CD4-positive, alpha-beta T cell (primary cell): Measurements from ENCODE around the gene IKZF1. TPM values are rescaled to one million over a fixed set of nuclear protein-coding genes. Genes with fewer than 3 reads are reported as not detected.

Experiments used
- ATAC-seq: fragments of 200-7000 bp; cut with Tn5 transposase; one replicate; pipeline ENCODE4 v1.10.0; 2022; ENCODE audit warnings: mild to moderate bottlenecking; ENCODE audit not compliant: poor library complexity
- CTCF ChIA-PET: fragments of 350-600 bp; sonication (Branson Sonifier 250); formaldehyde crosslinking; loops from one replicate; lab custom pipeline; 2021; ENCODE audit warnings: antibody characterized with exemption, inconsistent platforms; lab: Charles Lee
- POLR2A ChIA-PET: fragments of 350-600 bp; sonication (Branson Sonifier 250); formaldehyde crosslinking; loops from one replicate; lab custom pipeline; 2021; ENCODE audit warnings: antibody characterized with exemption, inconsistent platforms; lab: Charles Lee
- DNase-seq, 14 experiments: peaks; one replicate each; pipeline ENCODE4 v3.0.0-alpha.2; 2013 to 2020; ENCODE audit warnings: mixed read lengths in 2 of 14
- H3K27ac ChIP-seq, 2 donors: one replicate each; pipeline versions ENCODE4 v1.5.1 to v1.7.0; 2013; ENCODE audit warnings: low read length in 2 of 2, low read depth in 1 of 2, mild to moderate bottlenecking in 1 of 2
- H3K27me3 ChIP-seq, 2 experiments: 1 replicate in 1 of 2; 2 replicates in 1 of 2; pipeline versions ENCODE4 v1.6.1 to v1.7.0; 2013; ENCODE audit warnings: low read length in 2 of 2, control low read depth in 1 of 2, mild to moderate bottlenecking in 1 of 2, moderate library complexity in 1 of 2; ENCODE audit not compliant: insufficient read depth in 2 of 2, control insufficient read depth in 1 of 2
- H3K36me3 ChIP-seq: one replicate; pipeline ENCODE4 v1.6.1; 2013; ENCODE audit warnings: low read length, control low read depth; ENCODE audit not compliant: insufficient read depth
- H3K4me1 ChIP-seq: one replicate; pipeline ENCODE4 v1.6.1; 2013; ENCODE audit warnings: low read length, control low read depth; ENCODE audit not compliant: insufficient read depth
- H3K4me3 ChIP-seq: one replicate; pipeline ENCODE4 v1.5.1; 2013; ENCODE audit warnings: mild to moderate bottlenecking, low read length, moderate library complexity
- H3K9me3 ChIP-seq, 2 experiments: 1 replicate in 1 of 2; 2 replicates in 1 of 2; pipeline versions ENCODE4 v1.6.1 to v1.7.0; 2013; ENCODE audit warnings: low read length in 2 of 2, mild to moderate bottlenecking in 2 of 2, control low read depth in 1 of 2, moderate library complexity in 1 of 2; ENCODE audit not compliant: control insufficient read depth in 1 of 2, insufficient read depth in 1 of 2
- H3K27ac Mint-ChIP-seq: one replicate; pipeline ENCODE4 v1.8.0; 2020; ENCODE audit warnings: mixed read lengths
- H3K27me3 Mint-ChIP-seq: one replicate; pipeline ENCODE4 v1.8.0; 2021; ENCODE audit warnings: mixed read lengths
- H3K36me3 Mint-ChIP-seq: one replicate; pipeline ENCODE4 v1.8.0; 2021; ENCODE audit warnings: low read depth, mixed read lengths
- H3K4me1 Mint-ChIP-seq: one replicate; pipeline ENCODE4 v1.8.0; 2021; ENCODE audit warnings: low read depth, mixed read lengths
- H3K4me3 Mint-ChIP-seq: one replicate; pipeline ENCODE4 v1.8.0; 2020; ENCODE audit warnings: mild to moderate bottlenecking, mixed read lengths
- H3K9me3 Mint-ChIP-seq: one replicate; pipeline ENCODE4 v1.8.0; 2020; ENCODE audit warnings: mixed read lengths
- CTCF ChIP-seq: fragments of 200-600 bp; IDR thresholded peaks from one replicate; pipeline ENCODE4 v1.8.0; 2022; ENCODE audit warnings: antibody characterized with exemption, mild to moderate bottlenecking
- intact Hi-C, 2 experiments: fragments of 100-400 bp; cut with DNase I in 1 of 2; cut with micrococcal nuclease in 1 of 2; formaldehyde crosslinking; loops; one replicate each; pipeline versions ENCODE4 v1.15.1 to v1.9.0; 2023 to 2025; cut with DNase I, micrococcal nuclease
- total RNA-seq, 174 experiments: library from RNA in 2 of 174; stranded (reverse) in 2 of 174; gene quantifications; one replicate each; pipeline ENCODE4 v1.2.3 and lab custom pipeline; 2021 to 2026

Gene IKZF1
- total RNA-seq, 2 experiments from 2014 or later: 297 to 300 TPM

DNA sequence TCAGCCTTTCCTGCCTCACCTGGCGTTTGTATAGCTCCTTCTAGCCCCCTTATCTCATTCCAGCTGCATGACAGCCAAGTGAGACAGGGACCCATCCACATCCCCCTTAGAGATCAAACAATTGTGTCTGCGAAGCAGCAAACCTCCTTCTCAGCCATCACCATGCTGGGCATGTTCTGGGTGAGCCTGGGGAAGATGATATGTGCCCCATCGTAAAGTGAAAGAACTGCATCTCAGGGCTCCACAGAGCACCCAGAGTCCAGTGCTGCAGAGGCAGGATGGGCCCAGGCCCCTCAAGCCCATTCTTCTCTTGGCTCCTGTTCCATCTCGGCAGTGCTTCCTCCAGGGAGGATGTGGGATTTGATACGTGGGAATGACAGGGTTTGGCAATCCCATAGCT is 102.4 kb downstream of the IKZF1 start:
- H3K4me3 ChIP-seq: no peak overlapping the region
- H3K9me3 Mint-ChIP-seq: no peaks in the 10 kb centered on the region
- DNase-seq (no peak), ATAC-seq (no peak)
- peaks cover 53% of the 10 kb centered on the region for H3K4me1 ChIP-seq
- peaks cover 35% of the 10 kb centered on the region for H3K36me3 Mint-ChIP-seq
- H3K9me3 ChIP-seq: no peaks in the 10 kb centered on the region
- TF ChIP-seq CTCF: no peak
- peak overlapping the region; percentile 79 for H3K27ac Mint-ChIP-seq
- H3K27me3 Mint-ChIP-seq: no peaks in the 10 kb centered on the region
- ChIA-PET CTCF (interaction anchor here (1.2 kb wide), 1 partner anchor 11 kb away, joined by 3 read pairs; no protein-coding TSS in a partner anchor), POLR2A (interaction anchor here (0.6 to 1.5 kb wide), 6 partner anchors 9 to 201 kb away, joined by 3 to 6 read pairs (median 3); no protein-coding TSS in a partner anchor)
- H3K27me3 ChIP-seq: no peaks in the 10 kb centered on the region
- intact Hi-C loops: no loop called here
- no peak overlapping the region for H3K4me3 Mint-ChIP-seq
- peak overlapping the region in 1 of 2 donors; percentile 37 for H3K27ac ChIP-seq
- peaks cover 73% of the 10 kb centered on the region for H3K4me1 Mint-ChIP-seq
- H3K36me3 ChIP-seq: peaks cover 25% of the 10 kb centered on the region

GRCh38 chr7:50409856-50410745 is 105.6 kb downstream of the IKZF1 start:
- Mint-ChIP-seq H3K4me1 (peaks cover 48% of the 10 kb centered on the region), H3K4me3 (no peak overlapping the region)
- CTCF ChIA-PET: no interaction called here

DNA sequence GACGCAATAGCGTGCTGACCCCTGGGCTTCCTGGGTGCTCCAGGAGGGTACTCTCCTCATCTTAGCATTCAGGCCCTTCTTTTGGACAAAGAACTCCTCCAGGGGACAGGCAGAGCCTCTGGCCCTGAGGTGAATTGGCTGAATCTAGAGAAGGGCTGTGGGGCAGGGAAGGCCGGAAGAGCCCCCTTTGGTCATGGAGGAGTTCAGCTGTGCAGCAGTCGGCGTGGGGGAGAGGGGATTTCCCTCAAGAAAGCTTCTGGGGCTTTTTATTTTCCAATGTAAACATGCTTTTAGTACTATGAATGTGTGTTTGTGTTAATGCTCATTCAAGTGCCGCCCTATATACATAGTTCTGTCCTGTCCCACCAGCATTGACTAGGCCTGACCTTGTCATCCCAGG is 106.8 kb downstream of the IKZF1 start:
- H3K36me3 Mint-ChIP-seq: peaks cover 7% of the 10 kb centered on the region
- no peak for ATAC-seq
- Histone ChIP-seq H3K4me3 (no peak overlapping the region), H3K9me3 (no peaks in the 10 kb centered on the region), H3K27me3 (no peaks in the 10 kb centered on the region), H3K4me1 (peaks cover 51% of the 10 kb centered on the region), H3K27ac (no peak overlapping the region), H3K36me3 (no peaks in the 10 kb centered on the region)
- ChIA-PET CTCF (no interaction called here), POLR2A (interaction anchor here (0.7 to 2.1 kb wide), 3 partner anchors 19 to 90 kb away, joined by 3 to 6 read pairs (median 3); no protein-coding TSS in a partner anchor)
- intact Hi-C loops: no loop called here
- H3K27me3 Mint-ChIP-seq: no peaks in the 10 kb centered on the region
- no peak for TF ChIP-seq CTCF
- H3K27ac Mint-ChIP-seq: no peak overlapping the region
- DNase-seq: no peak
- H3K4me3 Mint-ChIP-seq: no peak overlapping the region
- H3K9me3 Mint-ChIP-seq: no peaks in the 10 kb centered on the region
- peaks cover 48% of the 10 kb centered on the region for H3K4me1 Mint-ChIP-seq

More at GRCh38 chr7:50409856-50410745, 105.6 kb downstream of the IKZF1 start:
- H3K4me1 ChIP-seq: peaks cover 52% of the 10 kb centered on the region
- no peaks in the 10 kb centered on the region for H3K27me3 Mint-ChIP-seq
- H3K27ac Mint-ChIP-seq: peak overlapping the region; percentile 66
- intact Hi-C loops: no loop called here
- H3K27me3 ChIP-seq: no peaks in the 10 kb centered on the region
- peak; percentile 26 for ATAC-seq
- H3K36me3 Mint-ChIP-seq: peaks cover 8% of the 10 kb centered on the region
- H3K9me3 ChIP-seq: no peaks in the 10 kb centered on the region
- TF ChIP-seq CTCF: no peak
- POLR2A ChIA-PET: interaction anchor here (2.1 kb wide), 1 partner anchor 18 kb away, joined by 6 read pairs; no protein-coding TSS in a partner anchor
- H3K9me3 Mint-ChIP-seq: no peaks in the 10 kb centered on the region
- H3K36me3 ChIP-seq: no peaks in the 10 kb centered on the region
- no peak overlapping the region for H3K27ac ChIP-seq
- no peak overlapping the region for H3K4me3 ChIP-seq
- DNase-seq: peak in 2 of 14 experiments; percentile 57 to 60
